ENCODE data around the gene AEBP2. TPM values are rescaled to one million over a fixed set of nuclear protein-coding genes. Genes with fewer than 3 reads are reported as not detected.
"Not testable (repeated sequence)": the region's sequence is repeated elsewhere in the genome, so short reads cannot be mapped to it uniquely, and the experiment has no call there.

The AEBP2 gene
- total RNA-seq, 1 donor, result 23.7 TPM

- TF ChIP-seq CTCF (IDR thresholded peaks at IDR 0.05; ENCODE audit: insufficient read depth, low read depth, low read length), result no peak
- H3K4me3 ChIP-seq (ENCODE audit: low read depth, low read length), result no peak overlapping the region
- no peak for DNase-seq (ENCODE audit: low read depth)
These were observed 26.4 kb downstream of the AEBP2 start for GRCh38 chr12:19465711-19466110.

- TF ChIP-seq CTCF (IDR thresholded peaks at IDR 0.05; ENCODE audit: insufficient read depth, low read depth, low read length), result no peak
- DNase-seq (ENCODE audit: low read depth), result no peak
- no peak overlapping the region for H3K4me3 ChIP-seq (ENCODE audit: low read depth, low read length)
These were observed 34.9 kb downstream of the AEBP2 start for GRCh38 chr12:19474147-19474546.

- peak; percentile 33 for DNase-seq (ENCODE audit: low read depth)
- not testable (repeated sequence) for H3K4me3 ChIP-seq (ENCODE audit: low read depth, low read length)
These were observed 36.7 kb downstream of the AEBP2 start for GRCh38 chr12:19475884-19476505.

- TF ChIP-seq CTCF (IDR thresholded peaks at IDR 0.05; ENCODE audit: insufficient read depth, low read depth, low read length), result no peak
- DNase-seq (ENCODE audit: low read depth), result no peak
- no peak overlapping the region for H3K4me3 ChIP-seq (ENCODE audit: low read depth, low read length)
These were observed 37.8 kb downstream of the AEBP2 start for GRCh38 chr12:19477071-19477470.

GRCh38 chr12:19480459-19480858, 41.2 kb downstream of the AEBP2 start:
- TF ChIP-seq CTCF (IDR thresholded peaks at IDR 0.05; ENCODE audit: insufficient read depth, low read depth, low read length), result no peak
- DNase-seq (ENCODE audit: low read depth), result no peak
- H3K4me3 ChIP-seq (ENCODE audit: low read depth, low read length), result no peak overlapping the region

GRCh38 chr12:19482036-19482435, 42.7 kb downstream of the AEBP2 start:
- no peak for DNase-seq (ENCODE audit: low read depth)
- no peak for TF ChIP-seq CTCF (IDR thresholded peaks at IDR 0.05; ENCODE audit: insufficient read depth, low read depth, low read length)
- no peak overlapping the region for H3K4me3 ChIP-seq (ENCODE audit: low read depth, low read length)

- peak; percentile 36 for DNase-seq (ENCODE audit: low read depth)
- no peak for TF ChIP-seq CTCF (IDR thresholded peaks at IDR 0.05; ENCODE audit: insufficient read depth, low read depth, low read length)
- H3K4me3 ChIP-seq (ENCODE audit: low read depth, low read length), result no peak overlapping the region
These were observed 43.3 kb downstream of the AEBP2 start for GRCh38 chr12:19482551-19483109.

All from fibroblast of villous mesenchyme (primary cell).